K562 (cell line): Measurements from ENCODE around the gene DYNC1I1. TPM values are rescaled to one million over a fixed set of nuclear protein-coding genes. Genes with fewer than 3 reads are reported as not detected.

ENCODE experiments used
- ATAC-seq: fragments of 200-7000 bp; cut with Tn5 transposase; 3 replicates; pipeline ENCODE4 v1.9.1; 2020; ENCODE audit warnings: moderate library complexity
- BruUV-seq: library from RNA; stranded (reverse); fragments of 400-500 nt; replicated peaks from 2 replicates; lab custom pipeline; 2021; lab: Mats Ljungman, UMichigan
- CTCF ChIA-PET: fragments of 300-600 bp; formaldehyde crosslinking; extraction: SDS; loops from one replicate; lab custom pipeline; 2021; ENCODE audit warnings: low intra/inter-chr PET ratio; lab: Yijun Ruan, JAX
- POLR2A ChIA-PET: fragments of 300-600, 350-650 bp; sonication (Branson Sonifier 250); formaldehyde crosslinking; extraction: SDS; loops from one replicate; lab custom pipeline; 2021; ENCODE audit warnings: antibody characterized with exemption, inconsistent platforms; lab: Yijun Ruan, JAX
- DNase-seq, 4 experiments: peaks; one replicate each; pipeline versions ENCODE4 v3.0.0 to v3.0.0-alpha.2; 2011 to 2018; ENCODE audit warnings: low spot score in 3 of 4, mixed read lengths in 3 of 4; ENCODE audit errors: extremely low read depth in 1 of 4
- FAIRE-seq: peaks from 2 replicates; lab custom pipeline; 2011; peaks lifted over from hg19 to GRCh38; lab: Jason Lieb, UNC
- H2AFZ ChIP-seq: 2 replicates; pipeline ENCODE4 v1.6.0; 2011; ENCODE audit warnings: low read depth, low read length, control low read depth, inconsistent platforms
- H3K27ac ChIP-seq: fragments of 200-600 bp; 3 replicates; pipeline ENCODE4 v1.8.0; 2011; ENCODE audit warnings: low read depth, mild to moderate bottlenecking, control low read depth, inconsistent platforms, low read length, moderate library complexity, mixed read lengths; ENCODE audit errors: extremely low read depth
- H3K27me3 ChIP-seq, 2 experiments: fragments of 300-600 bp in 1 of 2; 2 replicates in 1 of 2; 3 replicates in 1 of 2; pipeline versions ENCODE4 v1.6.0 to v1.8.0; 2011; ENCODE audit warnings: inconsistent platforms in 2 of 2, low read length in 2 of 2, mild to moderate bottlenecking in 1 of 2, mixed read lengths in 1 of 2, moderate library complexity in 1 of 2; ENCODE audit not compliant: control insufficient read depth in 2 of 2, insufficient read depth in 2 of 2
- H3K36me3 ChIP-seq: fragments of 300-600 bp; 3 replicates; pipeline ENCODE4 v1.8.0; 2011; ENCODE audit warnings: mild to moderate bottlenecking, low read length, inconsistent platforms; ENCODE audit not compliant: control insufficient read depth, insufficient read depth
- H3K4me1 ChIP-seq, 2 experiments: fragments of 200-600 bp in 1 of 2; replicated peaks in 1 of 2; 2 replicates in 1 of 2; 3 replicates in 1 of 2; pipeline versions ENCODE4 v1.5.1 to v1.8.0; 2011; ENCODE audit warnings: inconsistent platforms in 2 of 2, low read length in 2 of 2, mild to moderate bottlenecking in 1 of 2, mixed read lengths in 1 of 2, moderate library complexity in 1 of 2; ENCODE audit not compliant: control insufficient read depth in 2 of 2, insufficient read depth in 2 of 2
- H3K4me2 ChIP-seq: 2 replicates; pipeline ENCODE4 v1.6.1; 2011; ENCODE audit warnings: low read length, control low read depth, inconsistent platforms, mixed read lengths; ENCODE audit not compliant: insufficient read depth
- H3K4me3 ChIP-seq: fragments of 200-600 bp; sonication (generic), shearing (Covaris generic); 2 replicates; pipeline ENCODE4 v1.5.1; 2016; ENCODE audit warnings: control low read depth, inconsistent platforms
- H3K79me2 ChIP-seq: fragments of 200-600 bp; 3 replicates; pipeline ENCODE4 v1.8.0; 2011; ENCODE audit warnings: low read length, inconsistent platforms; ENCODE audit not compliant: control insufficient read depth, insufficient read depth
- H3K9ac ChIP-seq, 2 experiments: 2 replicates each; pipeline versions ENCODE4 v1.6.0 to v1.6.1; 2011; ENCODE audit warnings: low read depth in 2 of 2, low read length in 2 of 2, control low read depth in 1 of 2, inconsistent platforms in 1 of 2, mild to moderate bottlenecking in 1 of 2, mixed read lengths in 1 of 2; ENCODE audit not compliant: insufficient read depth in 1 of 2
- H3K9me1 ChIP-seq: one replicate; pipeline ENCODE4 v1.6.0; 2011; ENCODE audit warnings: inconsistent platforms, mild to moderate bottlenecking, low read length, moderate library complexity; ENCODE audit not compliant: control insufficient read depth, insufficient read depth
- H3K9me3 ChIP-seq: replicated peaks from 2 replicates; pipeline ENCODE4 v1.5.1; 2011; ENCODE audit warnings: low read depth, low read length, inconsistent platforms; ENCODE audit not compliant: control insufficient read depth, insufficient read depth
- H4K20me1 ChIP-seq: replicated peaks from 2 replicates; pipeline ENCODE4 v1.6.1; 2011; ENCODE audit warnings: low read length, inconsistent platforms, mixed read lengths; ENCODE audit not compliant: control insufficient read depth, insufficient read depth
- ILK ChIP-seq: fragments of 450-650 bp; IDR thresholded peaks from 2 replicates; pipeline ENCODE4 v1.6.1; 2016; ENCODE audit warnings: missing genetic modification characterization, low read depth, mild to moderate bottlenecking, missing compliant biosample characterization, moderate library complexity, borderline replicate concordance
- KHSRP ChIP-seq: fragments of 450-650 bp; IDR thresholded peaks from 2 replicates; pipeline ENCODE4 v1.6.1; 2017
- PML ChIP-seq: IDR thresholded peaks from 2 replicates; pipeline ENCODE4 v1.6.1; 2012; ENCODE audit warnings: low read length, inconsistent platforms
- RERE ChIP-seq: sonication (generic); formaldehyde crosslinking; IDR thresholded peaks from 2 replicates; pipeline ENCODE4 v1.8.0; 2023; ENCODE audit warnings: missing genetic modification reagents, mild to moderate bottlenecking, borderline replicate concordance
- SMAD2 ChIP-seq: fragments of 150-350 bp; IDR thresholded peaks from 2 replicates; pipeline ENCODE4 v1.6.1; 2014; ENCODE audit warnings: low read depth, mild to moderate bottlenecking, low read length
- ZFP1 ChIP-seq: fragments of 450-650 bp; formaldehyde crosslinking; IDR thresholded peaks from 2 replicates; pipeline ENCODE4 v1.4.0; 2020; ENCODE audit warnings: mild to moderate bottlenecking, mixed read lengths
- WGBS: fragments of 100-300 bp; shearing (Covaris generic); methylation state at CpG from one replicate; pipeline ENCODE4 v1.1.6; 2016; ENCODE audit warnings: low coverage, mixed read lengths; ENCODE audit not compliant: insufficient coverage; ENCODE audit errors: missing lambda C conversion rate; 5-methylcytosine and 5-hydroxymethylcytosine counted together
- in situ Hi-C: fragments of 300-500 bp; cut with MboI; formaldehyde crosslinking; loops from 4 replicates; pipeline ENCODE4 v1.15.0; 2018; ENCODE audit warnings: inconsistent platforms, mixed read lengths
- intact Hi-C: fragments of 100-400 bp; cut with micrococcal nuclease; formaldehyde crosslinking; loops from 2 replicates; pipeline ENCODE4 v1.14.2; 2022
- polyA plus RNA-seq, 8 experiments: library from polyadenylated mRNA; depleted of rRNA in 4 of 8; stranded (reverse) in 5 of 8; unstranded in 3 of 8; fragments of >200 nt; fragmentation: Nextera tagmentation in 2 of 8; fragmentation: Illumina TruSeq in 1 of 8; extraction: Ambion mirVana in 2 of 8; extraction: Trizol in 1 of 8; gene quantifications; 2 replicates each; pipeline versions ENCODE4 v1.2.1 to v1.2.3, GENCODE V29; 2011 to 2014; ENCODE audit warnings: inconsistent platforms in 1 of 8, missing spikeins in 1 of 8
- total RNA-seq, 7 experiments: library from RNA; depleted of rRNA in 6 of 7; stranded (reverse); fragments of >200 nt in 6 of 7; fragmentation: Illumina TruSeq in 2 of 7; extraction: Trizol in 2 of 7; gene quantifications; 2 replicates each; pipeline versions ENCODE4 v1.2.1 to v1.2.3, GENCODE V29; 2011 to 2021; ENCODE audit warnings: low replicate concordance in 1 of 7
- TF ChIP-seq, protein P1 (sequence below), 3 experiments: fragments of 200-800 bp in 1 of 3; fragments of 250-450 bp in 1 of 3; fragments of 450-650 bp in 1 of 3; sonication (Bioruptor Pico) in 1 of 3; sonication (Bioruptor generic) in 1 of 3; formaldehyde crosslinking in 1 of 3; IDR thresholded peaks; 2 replicates each; pipeline versions ENCODE4 v1.6.1 to v1.8.0; 2016 to 2022; ENCODE audit warnings: mild to moderate bottlenecking in 2 of 3, missing genetic modification characterization in 2 of 3, missing compliant biosample characterization in 1 of 3, moderate library complexity in 1 of 3

The DYNC1I1 gene
- total and polyA plus RNA-seq, 9 of the 15 experiments (the other 6 are each of a cell fraction or from before 2014, with no cell fraction given): 0.22 to 1.5 (median 0.44) TPM

DNA sequence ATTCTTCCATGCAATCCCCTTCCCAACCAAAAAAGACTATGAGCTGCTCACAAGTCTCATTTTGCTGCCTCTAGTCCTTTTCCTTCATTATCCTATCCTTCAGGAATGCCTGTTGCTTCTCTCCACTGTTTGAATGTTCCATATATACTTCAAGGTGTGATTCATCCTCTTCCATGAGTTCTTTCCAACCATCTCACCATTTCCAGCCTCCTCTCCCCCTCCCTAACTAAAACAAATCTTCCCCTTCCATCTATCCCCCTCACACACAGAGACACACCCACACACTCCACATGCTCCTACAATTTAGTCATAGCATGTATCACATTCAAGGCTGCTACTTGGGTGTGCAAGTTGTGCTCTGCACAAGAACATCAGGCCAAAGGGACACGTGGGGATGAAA lies 254.3 kb downstream of the DYNC1I1 start:
- Histone ChIP-seq H3K27ac (no peak overlapping the region), H3K9me3 (no peaks in the 10 kb centered on the region), H2AFZ (no peak overlapping the region), H4K20me1 (no peaks in the 10 kb centered on the region), H3K36me3 (no peaks in the 10 kb centered on the region), H3K9ac (no peak overlapping the region), H3K79me2 (no peaks in the 10 kb centered on the region), H3K4me3 (no peak overlapping the region), H3K4me2 (no peak overlapping the region), H3K27me3 (no peaks in the 10 kb centered on the region), H3K9me1 (no peaks in the 10 kb centered on the region), H3K4me1 (no peaks in the 10 kb centered on the region)
- ChIA-PET POLR2A (no interaction called here), CTCF (interaction anchor here (0.6 kb wide), 1 partner anchor 27 kb away, joined by 3 read pairs; no protein-coding TSS in a partner anchor)
- intact Hi-C loops (no loop called here), in situ Hi-C loops (no loop called here)
- FAIRE-seq: no peak
- TF ChIP-seq ILK (tag): no peak
- TF ChIP-seq SMAD2: no peak
- no peak for TF ChIP-seq PML
- no TSS peak for BruUV-seq
- WGBS: 0% methylated on average over 1 of the region's 1 CpG
- no peak for ATAC-seq
- DNase-seq: no peak

GRCh38 chr7:96028729-96029128 lies 256.4 kb downstream of the DYNC1I1 start:
- no peak overlapping the region for H3K9ac ChIP-seq
- intact Hi-C loops: no loop called here
- H3K36me3 ChIP-seq: no peaks in the 10 kb centered on the region
- ATAC-seq (no peak), DNase-seq (no peak), FAIRE-seq (no peak)
- POLR2A ChIA-PET: no interaction called here
- no peak overlapping the region for H3K4me3 ChIP-seq
- no peaks in the 10 kb centered on the region for H3K9me3 ChIP-seq
- no peaks in the 10 kb centered on the region for H4K20me1 ChIP-seq
- BruUV-seq: no TSS peak
- H3K4me1 ChIP-seq: no peaks in the 10 kb centered on the region
- H3K79me2 ChIP-seq: no peaks in the 10 kb centered on the region
- CTCF ChIA-PET: no interaction called here
- H3K27ac ChIP-seq: no peak overlapping the region
- H3K9me1 ChIP-seq: no peaks in the 10 kb centered on the region
- in situ Hi-C loops: no loop called here
- 4% methylated on average over 1 of the region's 1 CpG for WGBS
- no peak overlapping the region for H3K4me2 ChIP-seq
- no peak overlapping the region for H2AFZ ChIP-seq
- H3K27me3 ChIP-seq: no peaks in the 10 kb centered on the region
- TF ChIP-seq ZFP1 (no peak), KHSRP (no peak), RERE (CRISPR knock-in tag) (no peak)
- TF ChIP-seq, protein P1, sequence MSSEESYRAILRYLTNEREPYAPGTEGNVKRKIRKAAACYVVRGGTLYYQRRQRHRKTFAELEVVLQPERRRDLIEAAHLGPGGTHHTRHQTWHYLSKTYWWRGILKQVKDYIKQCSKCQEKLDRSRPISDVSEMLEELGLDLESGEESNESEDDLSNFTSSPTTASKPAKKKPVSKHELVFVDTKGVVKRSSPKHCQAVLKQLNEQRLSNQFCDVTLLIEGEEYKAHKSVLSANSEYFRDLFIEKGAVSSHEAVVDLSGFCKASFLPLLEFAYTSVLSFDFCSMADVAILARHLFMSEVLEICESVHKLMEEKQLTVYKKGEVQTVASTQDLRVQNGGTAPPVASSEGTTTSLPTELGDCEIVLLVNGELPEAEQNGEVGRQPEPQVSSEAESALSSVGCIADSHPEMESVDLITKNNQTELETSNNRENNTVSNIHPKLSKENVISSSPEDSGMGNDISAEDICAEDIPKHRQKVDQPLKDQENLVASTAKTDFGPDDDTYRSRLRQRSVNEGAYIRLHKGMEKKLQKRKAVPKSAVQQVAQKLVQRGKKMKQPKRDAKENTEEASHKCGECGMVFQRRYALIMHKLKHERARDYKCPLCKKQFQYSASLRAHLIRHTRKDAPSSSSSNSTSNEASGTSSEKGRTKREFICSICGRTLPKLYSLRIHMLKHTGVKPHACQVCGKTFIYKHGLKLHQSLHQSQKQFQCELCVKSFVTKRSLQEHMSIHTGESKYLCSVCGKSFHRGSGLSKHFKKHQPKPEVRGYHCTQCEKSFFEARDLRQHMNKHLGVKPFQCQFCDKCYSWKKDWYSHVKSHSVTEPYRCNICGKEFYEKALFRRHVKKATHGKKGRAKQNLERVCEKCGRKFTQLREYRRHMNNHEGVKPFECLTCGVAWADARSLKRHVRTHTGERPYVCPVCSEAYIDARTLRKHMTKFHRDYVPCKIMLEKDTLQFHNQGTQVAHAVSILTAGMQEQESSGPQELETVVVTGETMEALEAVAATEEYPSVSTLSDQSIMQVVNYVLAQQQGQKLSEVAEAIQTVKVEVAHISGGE (CRISPR knock-in tag; IDR thresholded peaks at IDR 0.05): no peak
